Uterus (tissue), 4 donors: ENCODE data around the gene CACNB4. TPM values are rescaled to one million over a fixed set of nuclear protein-coding genes. Genes with fewer than 3 reads are reported as not detected.

ENCODE experiments used
- DNase-seq, 2 donors: peaks; one replicate each; pipeline ENCODE4 v3.0.0-alpha.2; 2019 to 2020
- H3K27ac ChIP-seq, 2 donors: fragments of 200-600 bp; sonication (generic); 1 replicate in 1 of 2; 2 replicates in 1 of 2; pipeline ENCODE4 v1.5.1; 2016 to 2018
- H3K27me3 ChIP-seq, 2 donors: fragments of 200-600 bp; sonication (generic); one replicate each; pipeline ENCODE4 v1.5.1; 2018 to 2019; ENCODE audit warnings: control low read depth in 1 of 2
- H3K36me3 ChIP-seq, 2 donors: fragments of 200-600 bp; sonication (generic); one replicate each; pipeline ENCODE4 v1.5.1; 2019; ENCODE audit warnings: control low read depth in 1 of 2
- H3K4me1 ChIP-seq, 2 donors: fragments of 200-600 bp; sonication (generic); one replicate each; pipeline ENCODE4 v1.5.1; 2018 to 2019; ENCODE audit warnings: control low read depth in 1 of 2
- H3K4me3 ChIP-seq, 2 donors: fragments of 200-600 bp; sonication (generic); 1 replicate in 1 of 2; 2 replicates in 1 of 2; pipeline ENCODE4 v1.5.1; 2018 to 2019; ENCODE audit warnings: mild to moderate bottlenecking in 1 of 2
- H3K9me3 ChIP-seq, 2 donors: fragments of 200-600 bp; sonication (generic); one replicate each; pipeline ENCODE4 v1.5.1; 2019; ENCODE audit warnings: control low read depth in 1 of 2
- POLR2A ChIP-seq, 2 donors: fragments of 450-650 bp; IDR thresholded peaks; one replicate each; pipeline ENCODE4 v1.6.1; 2016; ENCODE audit warnings: antibody characterized with exemption in 2 of 2, mild to moderate bottlenecking in 1 of 2, moderate library complexity in 1 of 2
- intact Hi-C: fragments of 100-400 bp; cut with DNase I; formaldehyde crosslinking; loops from one replicate; pipeline ENCODE4 v1.15.1; 2023; ENCODE audit warnings: low total_unique reads
- total RNA-seq, 4 donors: library from RNA; depleted of rRNA in 3 of 4; stranded (reverse); fragments of >200 nt in 3 of 4; gene quantifications; one replicate each; pipeline versions ENCODE4 v1.1.0 to v1.2.4, GENCODE V29; 2014 to 2023
- TF ChIP-seq, protein P1 (sequence below), 4 experiments: fragments of 200-600 bp in 2 of 4; fragments of 450-650 bp in 2 of 4; sonication (generic) in 2 of 4; IDR thresholded peaks; one replicate each; pipeline ENCODE4 v1.5.1; 2016 to 2019; ENCODE audit warnings: antibody characterized with exemption in 4 of 4, mild to moderate bottlenecking in 2 of 4, moderate library complexity in 1 of 4
- donor health status: DM: yes; HTN: yes; CAD: no.

CACNB4 gene
- total RNA-seq, 4 donors from 2014 or later = 0.26 to 14.0 (median 1.6) TPM

DNA sequence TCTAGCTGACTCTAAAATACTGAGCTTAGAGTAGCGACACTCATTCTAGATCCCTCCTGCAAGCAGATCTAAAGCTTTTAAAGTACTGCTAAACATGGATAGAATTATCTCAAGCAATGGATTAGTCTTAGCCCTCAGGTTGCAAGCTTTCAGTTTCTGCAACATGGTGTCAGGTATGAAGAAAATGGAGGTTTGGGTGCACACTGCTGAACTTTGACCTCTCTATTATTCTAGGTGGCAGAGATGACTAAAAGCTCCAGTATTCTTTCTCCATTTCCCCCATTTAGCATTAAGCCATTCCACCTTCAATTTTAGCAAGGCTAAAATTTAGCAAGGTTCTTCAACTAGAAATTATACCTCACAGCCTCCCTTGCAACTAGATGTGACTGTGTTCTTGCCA is 117.0 kb downstream of the CACNB4 start:
- no peaks in the 10 kb centered on the region for H3K9me3 ChIP-seq
- no peak for DNase-seq
- TF ChIP-seq, protein P1, sequence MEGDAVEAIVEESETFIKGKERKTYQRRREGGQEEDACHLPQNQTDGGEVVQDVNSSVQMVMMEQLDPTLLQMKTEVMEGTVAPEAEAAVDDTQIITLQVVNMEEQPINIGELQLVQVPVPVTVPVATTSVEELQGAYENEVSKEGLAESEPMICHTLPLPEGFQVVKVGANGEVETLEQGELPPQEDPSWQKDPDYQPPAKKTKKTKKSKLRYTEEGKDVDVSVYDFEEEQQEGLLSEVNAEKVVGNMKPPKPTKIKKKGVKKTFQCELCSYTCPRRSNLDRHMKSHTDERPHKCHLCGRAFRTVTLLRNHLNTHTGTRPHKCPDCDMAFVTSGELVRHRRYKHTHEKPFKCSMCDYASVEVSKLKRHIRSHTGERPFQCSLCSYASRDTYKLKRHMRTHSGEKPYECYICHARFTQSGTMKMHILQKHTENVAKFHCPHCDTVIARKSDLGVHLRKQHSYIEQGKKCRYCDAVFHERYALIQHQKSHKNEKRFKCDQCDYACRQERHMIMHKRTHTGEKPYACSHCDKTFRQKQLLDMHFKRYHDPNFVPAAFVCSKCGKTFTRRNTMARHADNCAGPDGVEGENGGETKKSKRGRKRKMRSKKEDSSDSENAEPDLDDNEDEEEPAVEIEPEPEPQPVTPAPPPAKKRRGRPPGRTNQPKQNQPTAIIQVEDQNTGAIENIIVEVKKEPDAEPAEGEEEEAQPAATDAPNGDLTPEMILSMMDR (IDR thresholded peaks at IDR 0.05) = no peak
- no peak for TF ChIP-seq POLR2A (IDR thresholded peaks at IDR 0.05)
- no peak overlapping the region for H3K4me3 ChIP-seq
- H3K4me1 ChIP-seq = no peaks in the 10 kb centered on the region
- no peaks in the 10 kb centered on the region for H3K27me3 ChIP-seq
- intact Hi-C loops = no loop called here
- H3K36me3 ChIP-seq = no peaks in the 10 kb centered on the region
- no peak overlapping the region for H3K27ac ChIP-seq

DNA sequence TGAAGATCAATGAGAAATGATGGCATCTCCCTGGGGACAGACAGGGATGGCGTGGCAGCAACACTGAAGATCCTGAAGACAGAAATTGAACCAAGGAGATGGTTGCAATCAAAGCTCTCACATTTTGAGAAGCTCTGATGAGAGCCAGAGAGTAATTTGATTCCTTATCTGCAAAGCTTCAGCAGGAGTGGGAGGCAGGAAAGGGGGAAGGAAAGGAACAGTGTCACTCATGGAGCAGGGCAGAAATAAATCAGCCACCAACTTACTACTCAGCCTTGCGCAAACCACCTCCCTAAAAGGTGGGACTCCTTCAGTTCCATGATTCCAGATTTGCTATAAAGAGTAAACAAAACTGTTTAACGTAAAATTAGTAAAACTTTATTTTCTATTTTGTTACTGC is 119.2 kb downstream of the CACNB4 start:
- Histone ChIP-seq H3K27ac (no peak overlapping the region), H3K4me1 (no peaks in the 10 kb centered on the region), H3K36me3 (no peaks in the 10 kb centered on the region), H3K9me3 (no peaks in the 10 kb centered on the region), H3K27me3 (no peaks in the 10 kb centered on the region), H3K4me3 (no peak overlapping the region)
- DNase-seq = no peak
- TF ChIP-seq, protein P1 (IDR thresholded peaks at IDR 0.05) = no peak
- TF ChIP-seq POLR2A (IDR thresholded peaks at IDR 0.05) = no peak
- intact Hi-C loops = no loop called here

DNA sequence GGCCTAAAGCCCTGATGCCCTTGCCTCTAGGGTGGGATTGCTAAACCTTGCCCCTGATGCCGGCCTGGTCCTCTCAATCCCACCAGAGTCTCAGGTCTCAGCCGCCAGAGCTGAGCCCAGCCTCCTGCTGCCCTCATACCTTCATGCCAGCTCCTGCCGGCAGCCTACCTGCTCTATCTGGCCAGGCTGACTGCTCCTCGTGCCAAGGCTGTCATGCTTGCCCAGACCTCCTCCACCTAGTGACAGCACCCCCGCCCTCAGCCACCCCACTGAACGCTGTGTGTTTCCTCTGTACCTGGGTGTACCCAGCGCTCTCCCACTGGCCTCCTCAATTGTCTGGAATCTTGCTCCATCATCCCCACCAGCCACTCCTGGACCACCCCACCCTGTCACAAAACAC is 120.1 kb downstream of the CACNB4 start:
- Histone ChIP-seq H3K27ac (no peak overlapping the region), H3K36me3 (no peaks in the 10 kb centered on the region), H3K27me3 (no peaks in the 10 kb centered on the region), H3K9me3 (no peaks in the 10 kb centered on the region), H3K4me1 (no peaks in the 10 kb centered on the region), H3K4me3 (no peak overlapping the region)
- DNase-seq = no peak
- intact Hi-C loops = no loop called here
- TF ChIP-seq, protein P1 (IDR thresholded peaks at IDR 0.05) = no peak
- no peak for TF ChIP-seq POLR2A (IDR thresholded peaks at IDR 0.05)

DNA sequence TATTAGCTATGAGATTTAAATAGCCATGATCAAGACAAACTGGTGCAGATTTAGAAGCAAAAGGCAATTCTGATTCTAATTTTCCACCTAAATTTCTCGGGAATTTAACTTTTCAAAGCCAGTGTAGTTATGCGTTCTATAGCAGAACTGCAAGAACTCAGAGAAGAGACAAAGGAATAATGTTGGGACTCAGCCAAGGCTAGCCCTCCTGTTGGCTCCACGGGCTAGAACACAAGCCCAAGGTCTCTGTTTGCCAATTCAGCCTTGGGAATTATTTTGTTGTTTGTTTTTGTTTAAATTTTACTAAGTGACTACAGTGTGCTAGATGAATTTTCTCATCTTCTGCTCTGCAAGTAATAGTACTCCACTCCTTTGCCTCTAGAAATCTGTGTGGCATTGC is 121.2 kb downstream of the CACNB4 start:
- no peak overlapping the region for H3K27ac ChIP-seq
- H3K9me3 ChIP-seq = no peaks in the 10 kb centered on the region
- no peaks in the 10 kb centered on the region for H3K4me1 ChIP-seq
- no peaks in the 10 kb centered on the region for H3K36me3 ChIP-seq
- H3K27me3 ChIP-seq = no peaks in the 10 kb centered on the region
- DNase-seq = no peak
- no peak overlapping the region for H3K4me3 ChIP-seq
- TF ChIP-seq, protein P1 (IDR thresholded peaks at IDR 0.05) = no peak
- no peak for TF ChIP-seq POLR2A (IDR thresholded peaks at IDR 0.05)
- intact Hi-C loops = no loop called here

DNA sequence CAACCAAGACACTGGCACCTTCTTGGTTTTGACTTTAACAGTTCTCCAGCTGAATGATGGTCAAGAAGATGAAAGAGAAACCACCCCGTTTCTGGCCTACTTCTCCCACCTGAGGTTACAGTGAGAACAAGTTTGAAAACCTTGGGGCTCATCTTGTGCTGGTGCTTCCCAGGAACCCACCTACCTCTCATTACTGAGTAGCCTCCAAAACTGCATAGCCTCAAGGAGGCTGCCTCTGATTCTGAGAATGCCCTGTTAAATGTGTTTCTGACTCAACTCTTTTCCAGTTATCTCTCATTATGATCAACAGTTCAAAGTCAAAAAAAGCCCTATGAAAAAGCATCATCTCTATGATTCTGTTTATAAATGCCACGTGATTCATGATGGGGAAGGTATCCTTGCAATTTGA is 121.9 kb downstream of the CACNB4 start:
- intact Hi-C loops = no loop called here

More for the DNA sequence above, 121.9 kb downstream of the CACNB4 start:
- Histone ChIP-seq H3K27me3 (no peaks in the 10 kb centered on the region), H3K36me3 (no peaks in the 10 kb centered on the region), H3K9me3 (no peaks in the 10 kb centered on the region), H3K4me3 (no peak overlapping the region), H3K4me1 (no peaks in the 10 kb centered on the region), H3K27ac (no peak overlapping the region)
- no peak for DNase-seq
- TF ChIP-seq, protein P1 (IDR thresholded peaks at IDR 0.05) = no peak
- no peak for TF ChIP-seq POLR2A (IDR thresholded peaks at IDR 0.05)
